HG03432 (cell line): ENCODE results near the gene CDH13.

Experiments
- ATAC-seq: cut with Tn5 transposase; IDR thresholded peaks from one replicate; pipeline ENCODE4 v1.9.1; 2021; ENCODE audit warnings: mild to moderate bottlenecking, moderate library complexity; ENCODE audit not compliant: unreplicated experiment

The CDH13 gene

DNA sequence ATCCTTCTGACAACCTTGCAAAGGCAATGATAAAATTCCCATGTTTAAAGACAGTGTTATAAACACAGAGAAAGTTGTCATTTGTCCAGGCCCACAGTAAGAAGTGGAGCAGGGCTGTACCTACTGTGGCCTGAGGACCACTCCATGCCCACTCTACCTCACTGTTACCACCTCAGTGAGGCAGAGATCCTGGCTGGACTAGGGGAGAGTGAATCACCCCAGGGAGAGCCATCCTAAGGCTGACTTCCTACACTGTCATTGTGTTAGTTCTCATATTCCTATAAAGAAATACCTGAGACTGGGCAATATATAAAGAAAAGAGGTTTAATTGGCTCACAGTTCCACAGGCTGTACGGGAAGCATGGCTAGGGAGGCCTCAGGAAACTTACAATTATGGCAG, 952.3 kb downstream of the CDH13 start:
- no peak for ATAC-seq

DNA sequence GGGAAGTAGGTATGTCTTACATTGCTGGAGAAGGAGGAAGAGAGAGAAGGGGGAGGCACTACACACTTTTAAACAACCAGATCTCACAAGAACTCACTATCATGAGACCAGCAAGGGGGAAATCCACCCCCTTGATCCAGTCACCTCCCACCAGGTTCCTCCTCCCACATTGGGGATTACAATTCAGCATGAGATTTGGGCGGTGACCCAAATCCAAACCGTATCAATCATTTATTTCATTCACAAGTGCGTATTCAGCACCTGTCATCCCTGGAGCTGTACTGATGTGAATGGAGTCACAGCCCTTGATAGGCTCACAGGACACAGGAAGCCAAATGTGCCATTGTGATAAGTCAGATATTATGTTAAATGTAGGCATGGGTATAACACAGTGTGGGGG, 952.7 kb downstream of the CDH13 start:
- no peak for ATAC-seq

GRCh38 chr16:83581082-83581481, 954.3 kb downstream of the CDH13 start:
- peak; percentile 89 for ATAC-seq

DNA sequence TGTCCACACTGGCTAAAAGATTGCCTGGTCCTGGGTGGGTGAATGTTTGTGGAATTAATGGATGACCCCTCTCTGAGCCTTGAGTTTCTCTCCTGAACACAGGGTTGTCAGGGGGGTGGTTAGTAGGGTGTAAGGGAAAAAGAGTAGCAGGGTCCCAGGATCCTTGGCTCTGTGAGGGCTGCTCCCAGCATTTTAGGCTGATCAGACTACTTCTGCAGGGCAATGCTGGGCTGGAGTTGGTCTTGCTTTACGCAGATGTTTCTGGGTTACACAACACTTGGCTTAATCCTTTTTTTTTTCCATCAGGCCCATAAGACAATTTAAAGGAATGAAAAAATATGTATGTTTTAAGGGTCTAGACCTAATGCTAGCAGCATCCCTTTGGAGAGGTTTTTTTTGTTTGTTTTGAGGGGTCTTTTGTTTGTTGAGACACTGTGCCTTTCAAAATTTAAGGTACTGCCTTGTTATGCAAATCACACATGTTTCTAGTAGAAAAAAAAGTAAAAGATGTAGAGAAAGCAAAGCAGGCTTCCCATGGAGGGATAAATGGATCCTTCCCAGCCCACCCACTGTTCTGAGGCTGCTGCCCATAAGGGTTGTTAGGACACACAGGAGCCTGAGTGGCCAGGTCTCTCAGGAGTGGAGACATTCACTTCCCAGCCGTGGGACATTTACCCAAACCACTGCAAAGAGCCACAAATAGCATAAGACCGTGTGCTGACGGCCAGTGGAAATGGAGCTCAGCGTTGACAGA, 955.4 kb downstream of the CDH13 start:
- ATAC-seq: no peak

DNA sequence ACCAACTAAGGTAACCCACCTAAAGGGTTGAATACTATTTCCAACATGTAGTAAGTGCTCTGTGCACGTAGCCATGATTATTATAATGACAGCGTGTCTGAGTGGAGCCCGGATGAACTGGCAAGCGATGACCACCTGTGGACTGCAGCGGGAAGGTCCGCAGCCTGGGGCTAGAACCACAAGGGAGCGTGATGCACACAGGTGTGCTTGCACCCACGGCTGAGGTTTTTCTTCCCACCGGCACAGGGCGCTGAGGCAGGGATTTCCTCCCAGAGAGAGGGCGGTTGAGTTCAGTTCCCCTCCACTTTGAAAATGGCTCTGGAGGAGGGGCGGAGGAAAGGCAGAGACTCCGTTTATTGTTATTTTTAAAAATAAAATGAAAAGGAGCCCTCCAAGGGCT, 959.3 kb downstream of the CDH13 start:
- ATAC-seq: no peak

DNA sequence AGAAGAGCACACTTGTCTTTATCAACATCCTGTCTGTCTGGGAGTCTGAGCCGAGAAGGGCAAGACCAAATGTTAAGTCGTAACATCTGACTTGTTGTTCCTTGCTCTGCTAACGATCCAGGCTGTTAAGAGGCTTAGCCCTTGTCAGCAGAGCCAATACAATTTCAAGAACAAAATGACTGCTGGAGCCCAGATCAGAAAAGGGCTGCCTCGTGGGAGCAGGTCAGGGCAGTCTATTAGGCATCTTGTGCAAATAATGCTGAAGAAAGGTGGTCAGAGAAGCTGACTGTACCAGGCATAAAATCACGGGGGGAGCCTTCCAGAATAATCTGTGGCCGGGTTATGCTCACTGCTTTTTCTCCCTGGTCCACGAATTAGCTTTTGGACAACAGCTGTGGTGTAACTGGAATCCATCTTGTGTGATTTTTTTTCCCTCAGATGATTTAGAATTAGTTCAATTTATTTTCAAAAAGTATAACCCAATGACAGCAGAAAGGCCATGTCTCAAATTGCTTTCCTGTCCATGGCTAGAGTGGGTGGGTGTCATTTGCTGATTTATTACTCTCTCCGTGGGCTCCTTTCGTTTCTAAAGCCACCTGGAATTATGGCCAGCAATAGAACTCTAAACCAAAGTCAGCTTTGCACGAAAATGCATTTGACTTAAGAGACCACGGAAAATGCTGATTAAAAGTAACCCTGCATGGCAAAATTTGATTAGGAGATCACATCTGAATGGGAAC, 959.9 kb downstream of the CDH13 start:
- ATAC-seq: no peak

GRCh38 chr16:83587201-83587600, 960.4 kb downstream of the CDH13 start:
- no peak for ATAC-seq

DNA sequence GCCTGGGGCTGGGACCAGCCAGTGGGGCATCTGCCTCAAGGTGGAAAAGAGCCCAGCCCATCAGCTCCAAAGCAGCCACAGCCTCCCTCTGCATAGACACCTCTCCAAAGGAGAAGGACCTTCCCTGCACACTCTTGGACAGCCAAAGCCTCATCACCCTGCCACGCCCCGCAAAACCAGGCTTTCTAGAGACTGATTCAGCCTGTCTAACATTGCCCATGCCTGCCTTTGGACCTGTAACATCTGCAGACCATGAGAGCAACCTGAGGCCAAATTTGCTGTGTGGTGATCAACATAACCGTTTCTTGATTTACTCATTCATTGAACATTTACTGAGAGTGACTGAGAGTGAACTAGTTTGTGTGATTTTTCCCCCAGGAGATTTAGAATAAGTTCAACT, 961.3 kb downstream of the CDH13 start:
- ATAC-seq: no peak

DNA sequence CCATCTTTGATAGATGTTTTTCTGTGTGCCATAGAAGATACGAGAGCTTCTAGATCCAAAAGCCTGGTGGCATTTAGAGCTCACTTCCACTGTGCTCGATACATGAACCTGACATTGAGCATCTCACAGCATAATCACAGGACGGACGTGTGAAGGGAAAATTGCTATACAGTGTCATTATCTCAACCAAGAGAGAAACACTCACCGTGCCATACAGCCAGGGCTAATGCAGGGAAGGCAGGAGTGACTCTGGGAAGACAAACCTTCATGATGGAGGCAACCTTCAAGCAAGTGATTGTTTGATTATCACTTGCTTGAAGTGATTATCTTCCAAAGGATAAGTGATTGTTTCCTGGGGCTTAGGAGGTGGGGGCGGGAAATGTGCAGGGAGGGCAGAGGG, 962.8 kb downstream of the CDH13 start:
- ATAC-seq: no peak

GRCh38 chr16:83592778-83593177, 966.0 kb downstream of the CDH13 start:
- no peak for ATAC-seq

- no peak for ATAC-seq
These were observed 973.2 kb downstream of the CDH13 start for GRCh38 chr16:83599789-83600462.

DNA sequence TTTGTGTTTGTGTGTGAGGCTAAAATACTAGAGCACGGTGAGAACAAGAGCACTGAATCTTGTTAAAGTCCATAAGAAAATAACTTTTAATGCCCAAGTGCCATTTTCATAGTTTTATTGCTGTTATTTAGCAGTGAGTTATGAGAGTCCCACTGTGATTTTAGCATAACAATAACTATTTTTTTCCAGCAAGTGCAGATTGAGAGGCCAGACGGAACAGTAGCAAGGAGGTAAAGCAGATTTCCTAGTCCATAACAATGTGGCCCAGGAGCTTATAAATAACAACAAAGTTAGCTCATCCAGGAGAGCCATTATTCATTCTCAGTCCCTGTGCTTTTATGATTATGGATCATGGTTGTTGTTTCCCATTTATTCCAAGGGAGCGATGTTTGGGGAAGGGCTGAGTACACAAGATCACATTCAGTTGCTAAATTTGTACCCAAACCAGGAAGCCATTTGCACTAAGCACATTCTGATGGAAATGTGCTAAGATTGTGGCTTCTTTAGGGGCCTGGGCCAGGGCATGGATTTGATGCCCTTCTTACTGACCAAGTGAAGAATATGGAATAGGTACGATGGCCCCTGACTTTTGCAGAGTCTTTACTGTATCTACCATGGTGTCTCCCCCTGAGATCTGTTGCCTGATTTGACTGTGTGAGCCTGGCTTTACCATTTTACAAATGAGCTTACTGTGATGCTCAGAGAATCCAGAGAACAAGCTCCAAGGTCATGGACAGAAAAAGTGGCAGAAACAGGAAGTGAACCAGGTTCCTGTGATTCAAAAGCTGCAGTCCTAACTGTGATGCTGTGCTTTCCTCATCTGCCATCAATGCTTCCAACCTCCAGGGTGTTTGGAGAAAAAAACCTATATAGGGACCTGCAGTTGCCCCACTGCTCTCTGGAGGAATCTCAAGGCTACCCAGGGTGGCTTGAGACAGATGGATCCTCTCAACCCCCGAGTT, 976.3 kb downstream of the CDH13 start:
- ATAC-seq: no peak

- ATAC-seq: no peak
These were observed 977.2 kb downstream of the CDH13 start for GRCh38 chr16:83603723-83604570.

DNA sequence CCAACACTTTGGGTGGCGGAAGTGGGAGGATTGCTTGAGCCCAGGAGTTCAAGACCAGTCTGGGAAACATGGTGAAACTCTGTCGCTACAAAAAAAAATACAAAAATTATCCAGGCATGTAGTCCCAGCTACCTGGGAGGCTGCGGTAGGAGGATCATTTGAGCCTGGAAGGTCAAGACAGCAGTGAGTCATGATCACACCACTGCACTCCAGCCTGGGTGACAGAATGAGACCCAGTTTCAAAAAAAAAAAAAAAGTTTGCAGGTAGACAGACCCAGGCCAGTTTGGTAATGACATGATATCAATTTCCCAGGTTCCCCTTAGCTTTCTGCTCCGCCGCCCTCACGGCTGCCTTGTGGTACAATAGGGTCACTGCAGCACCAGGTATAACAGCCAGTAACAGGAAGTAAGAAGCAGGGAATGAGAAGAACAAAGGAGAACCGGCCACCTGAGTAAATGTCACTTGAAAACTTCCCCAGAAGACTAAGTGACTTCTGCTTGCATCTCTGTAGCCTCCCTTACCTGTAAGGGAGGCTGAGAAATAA, 979.8 kb downstream of the CDH13 start:
- no peak for ATAC-seq

GRCh38 chr16:83609178-83609577, 982.4 kb downstream of the CDH13 start:
- no peak for ATAC-seq

- no peak for ATAC-seq
These were observed 988.6 kb downstream of the CDH13 start for GRCh38 chr16:83615141-83615952.

- ATAC-seq: no peak
These were observed 989.2 kb downstream of the CDH13 start for GRCh38 chr16:83615953-83616350.

GRCh38 chr16:83619381-83620150, 992.8 kb downstream of the CDH13 start:
- ATAC-seq: no peak
